ENCODE measurements around the gene PRKAA1. TPM values are rescaled to one million over a fixed set of nuclear protein-coding genes. Genes with fewer than 3 reads are reported as not detected.

Gene PRKAA1
- total RNA-seq, 1 experiment from 2014 or later: 31.2 TPM

- TF ChIP-seq IRF2 (CRISPR knock-in tag; IDR thresholded peaks at IDR 0.05; ENCODE audit: borderline replicate concordance, low read depth): no peak
- TF ChIP-seq ZBTB21 (CRISPR knock-in tag; IDR thresholded peaks at IDR 0.05; ENCODE audit: borderline replicate concordance): no peak
- TF ChIP-seq OVOL2 (CRISPR knock-in tag; IDR thresholded peaks at IDR 0.05; ENCODE audit: borderline replicate concordance): no peak
- 0 out of 2 replicates have a peak, but pooled peaks have one; percentile 21 for TF ChIP-seq USF1 (CRISPR knock-in tag; IDR thresholded peaks at IDR 0.05)
- TF ChIP-seq FOXP1 (CRISPR knock-in tag; IDR thresholded peaks at IDR 0.05; ENCODE audit: borderline replicate concordance): peak; percentile 43; the same call in 1 of the 2 replicates
- peak; percentile 9 for TF ChIP-seq PRRX2 (CRISPR knock-in tag; IDR thresholded peaks at IDR 0.05)
- TF ChIP-seq TEAD1 (CRISPR knock-in tag; IDR thresholded peaks at IDR 0.05): 0 out of 2 replicates have a peak, but pooled peaks have one; percentile 63
- TF ChIP-seq, protein P1, sequence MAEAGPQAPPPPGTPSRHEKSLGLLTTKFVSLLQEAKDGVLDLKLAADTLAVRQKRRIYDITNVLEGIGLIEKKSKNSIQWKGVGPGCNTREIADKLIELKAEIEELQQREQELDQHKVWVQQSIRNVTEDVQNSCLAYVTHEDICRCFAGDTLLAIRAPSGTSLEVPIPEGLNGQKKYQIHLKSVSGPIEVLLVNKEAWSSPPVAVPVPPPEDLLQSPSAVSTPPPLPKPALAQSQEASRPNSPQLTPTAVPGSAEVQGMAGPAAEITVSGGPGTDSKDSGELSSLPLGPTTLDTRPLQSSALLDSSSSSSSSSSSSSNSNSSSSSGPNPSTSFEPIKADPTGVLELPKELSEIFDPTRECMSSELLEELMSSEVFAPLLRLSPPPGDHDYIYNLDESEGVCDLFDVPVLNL (CRISPR knock-in tag; IDR thresholded peaks at IDR 0.05; ENCODE audit: borderline replicate concordance, low read depth): peak; percentile 93
- no peak for TF ChIP-seq ATF3 (CRISPR knock-in tag; conservative IDR thresholded peaks at IDR 0.05)
These were observed 42.5 kb downstream of the PRKAA1 start, which contains the start of gene TTC33 (continued) for GRCh38 chr5:40755407-40756365.

DNA sequence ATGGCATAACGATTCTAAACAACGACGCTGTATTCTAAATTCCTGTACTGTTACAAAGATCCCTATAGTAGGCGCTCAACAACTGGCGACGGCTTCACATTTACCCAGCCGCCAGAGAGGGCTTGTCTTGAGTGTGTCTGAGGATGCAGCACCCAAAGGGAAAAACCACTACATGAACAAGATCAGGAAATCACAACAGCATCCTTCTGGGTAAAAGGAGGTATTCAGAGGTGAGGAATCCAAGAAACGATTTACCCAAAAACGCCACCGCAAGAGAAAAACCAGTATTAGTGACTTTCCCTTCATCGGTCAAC is 43.1 kb downstream of the PRKAA1 start:
- H3K4me3 Mint-ChIP-seq: no peak overlapping the region
- CTCF ChIA-PET: no interaction called here
- POLR2A ChIA-PET: no interaction called here
- ATAC-seq (peak; percentile 71), DNase-seq (ENCODE audit: low spot score) (peak; percentile 53)
- H3K36me3 Mint-ChIP-seq: no peaks in the 10 kb centered on the region; the same call in 1 of the 2 replicates
- H3K4me1 Mint-ChIP-seq: no peaks in the 10 kb centered on the region
- TF ChIP-seq CREB1 (CRISPR knock-in tag; IDR thresholded peaks at IDR 0.05) (no peak), NR1H2 (CRISPR knock-in tag; IDR thresholded peaks at IDR 0.05) (no peak), ZBTB21 (CRISPR knock-in tag; IDR thresholded peaks at IDR 0.05; ENCODE audit: borderline replicate concordance) (no peak), ZNF423 (CRISPR knock-in tag; IDR thresholded peaks at IDR 0.05) (no peak), FOXJ3 (CRISPR knock-in tag; IDR thresholded peaks at IDR 0.05; ENCODE audit: borderline replicate concordance) (no peak), FOXK1 (CRISPR knock-in tag; IDR thresholded peaks at IDR 0.05) (no peak), ZSCAN18 (CRISPR knock-in tag; IDR thresholded peaks at IDR 0.05) (no peak)
- no peak overlapping the region for H3K27ac Mint-ChIP-seq
- H3K27me3 Mint-ChIP-seq (ENCODE audit: low read depth): no peaks in the 10 kb centered on the region
- H3K9me3 Mint-ChIP-seq: peaks cover 10% of the 10 kb centered on the region

DNA sequence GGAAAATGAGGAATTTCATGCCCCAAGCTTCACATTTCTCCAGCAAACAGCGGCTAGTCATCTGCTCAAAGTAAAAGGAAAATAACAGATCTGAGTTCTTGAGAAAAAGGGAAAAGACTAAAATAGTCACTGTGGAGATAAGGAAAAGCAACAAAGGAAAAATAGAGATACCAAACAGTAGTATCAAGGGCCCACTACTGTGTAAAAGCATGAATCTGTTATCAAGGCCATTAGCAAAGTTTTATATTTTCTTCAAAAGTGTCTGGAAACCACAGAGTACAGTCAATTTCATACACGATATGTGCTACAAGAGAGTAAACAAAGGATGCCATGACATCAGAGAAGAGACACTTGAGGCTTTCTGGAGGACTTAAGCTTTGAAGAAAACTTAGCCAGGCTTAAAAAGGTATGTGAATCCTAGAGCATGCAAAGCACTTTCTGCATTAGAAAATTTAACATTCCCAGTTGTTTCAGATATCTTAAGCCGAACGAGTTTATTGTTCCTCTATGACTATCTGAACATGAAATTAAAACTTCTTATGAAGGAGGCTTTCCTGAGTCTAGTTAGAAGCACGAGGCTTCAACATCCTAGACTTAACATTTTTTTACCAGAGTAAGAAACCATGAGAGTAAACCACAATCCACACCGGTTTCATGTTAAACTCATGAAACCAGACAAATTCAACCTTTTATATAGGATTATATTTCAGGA is 43.6 kb downstream of the PRKAA1 start:
- ChIA-PET CTCF (interaction anchor here (0.9 kb wide), 1 partner anchor 44 kb away, joined by 3 read pairs; the partner anchor contains the start of gene PRKAA1), POLR2A (no interaction called here)
- Mint-ChIP-seq H3K9me3 (peaks cover 10% of the 10 kb centered on the region), H3K4me1 (no peaks in the 10 kb centered on the region), H3K27ac (no peak overlapping the region), H3K36me3 (no peaks in the 10 kb centered on the region; the same call in 1 of the 2 replicates), H3K27me3 (ENCODE audit: low read depth) (no peaks in the 10 kb centered on the region), H3K4me3 (no peak overlapping the region)
- TF ChIP-seq ZNF232 (CRISPR knock-in tag; IDR thresholded peaks at IDR 0.05): no peak
- DNase-seq (ENCODE audit: low spot score) (no peak), ATAC-seq (no peak)

All from WTC11 (cell line).